ENCODE data around the gene STON2. TPM values are rescaled to one million over a fixed set of nuclear protein-coding genes. Genes with fewer than 3 reads are reported as not detected.

Gene STON2
- total and polyA plus RNA-seq, 4 donors: 3.1 to 27.6 (median 15.2) TPM

DNA sequence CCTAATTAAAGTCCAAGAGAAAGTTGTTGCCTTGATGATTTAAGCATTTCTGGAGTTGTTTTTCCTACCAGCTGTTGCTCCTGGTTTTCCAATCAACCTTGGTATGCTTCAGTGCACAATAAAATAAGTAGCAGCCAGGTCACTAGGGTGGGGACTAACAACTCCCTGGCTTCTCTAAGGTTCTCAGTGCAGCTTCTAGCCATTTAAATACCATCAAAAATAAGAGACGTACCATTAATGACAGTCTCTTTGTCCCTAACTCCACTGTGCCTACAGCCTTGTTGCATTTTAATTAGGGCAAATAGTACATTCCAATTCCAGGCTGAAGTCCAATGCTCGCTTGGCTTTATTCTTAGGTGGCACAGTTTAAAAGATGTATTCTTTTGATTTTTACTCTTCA is 11.8 kb downstream of the STON2 start:
- DNase-seq (no peak), ATAC-seq (ENCODE audit: insufficient read depth, low FRiP score) (no peak)
- Histone ChIP-seq H3K36me3 (ENCODE audit: control insufficient read depth in 4 of 4, insufficient read depth in 4 of 4, low read length in 4 of 4) (no peaks in the 10 kb centered on the region), H3K9ac (ENCODE audit: insufficient read depth in 1 of 2, low read length in 2 of 2) (no peak overlapping the region), H3K9me3 (ENCODE audit: control insufficient read depth in 4 of 4, insufficient read depth in 3 of 4, low read length in 3 of 4) (no peaks in the 10 kb centered on the region), H3K27me3 (ENCODE audit: control insufficient read depth in 3 of 3, insufficient read depth in 3 of 3, low read length in 2 of 3) (no peaks in the 10 kb centered on the region), H3K4me3 (no peak overlapping the region), H3K4me1 (ENCODE audit: control insufficient read depth in 5 of 5, insufficient read depth in 5 of 5, low read length in 5 of 5) (no peaks in the 10 kb centered on the region), H3K27ac (ENCODE audit: low read depth in 1 of 2, low read length in 1 of 2) (no peak overlapping the region)
- WGBS, 2 donors: 86 to 91% methylated on average over 2 of the region's 2 CpGs
- TF ChIP-seq, protein P1, sequence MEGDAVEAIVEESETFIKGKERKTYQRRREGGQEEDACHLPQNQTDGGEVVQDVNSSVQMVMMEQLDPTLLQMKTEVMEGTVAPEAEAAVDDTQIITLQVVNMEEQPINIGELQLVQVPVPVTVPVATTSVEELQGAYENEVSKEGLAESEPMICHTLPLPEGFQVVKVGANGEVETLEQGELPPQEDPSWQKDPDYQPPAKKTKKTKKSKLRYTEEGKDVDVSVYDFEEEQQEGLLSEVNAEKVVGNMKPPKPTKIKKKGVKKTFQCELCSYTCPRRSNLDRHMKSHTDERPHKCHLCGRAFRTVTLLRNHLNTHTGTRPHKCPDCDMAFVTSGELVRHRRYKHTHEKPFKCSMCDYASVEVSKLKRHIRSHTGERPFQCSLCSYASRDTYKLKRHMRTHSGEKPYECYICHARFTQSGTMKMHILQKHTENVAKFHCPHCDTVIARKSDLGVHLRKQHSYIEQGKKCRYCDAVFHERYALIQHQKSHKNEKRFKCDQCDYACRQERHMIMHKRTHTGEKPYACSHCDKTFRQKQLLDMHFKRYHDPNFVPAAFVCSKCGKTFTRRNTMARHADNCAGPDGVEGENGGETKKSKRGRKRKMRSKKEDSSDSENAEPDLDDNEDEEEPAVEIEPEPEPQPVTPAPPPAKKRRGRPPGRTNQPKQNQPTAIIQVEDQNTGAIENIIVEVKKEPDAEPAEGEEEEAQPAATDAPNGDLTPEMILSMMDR (IDR thresholded peaks at IDR 0.05; ENCODE audit: control extremely low read depth, extremely low read depth): no peak

DNA sequence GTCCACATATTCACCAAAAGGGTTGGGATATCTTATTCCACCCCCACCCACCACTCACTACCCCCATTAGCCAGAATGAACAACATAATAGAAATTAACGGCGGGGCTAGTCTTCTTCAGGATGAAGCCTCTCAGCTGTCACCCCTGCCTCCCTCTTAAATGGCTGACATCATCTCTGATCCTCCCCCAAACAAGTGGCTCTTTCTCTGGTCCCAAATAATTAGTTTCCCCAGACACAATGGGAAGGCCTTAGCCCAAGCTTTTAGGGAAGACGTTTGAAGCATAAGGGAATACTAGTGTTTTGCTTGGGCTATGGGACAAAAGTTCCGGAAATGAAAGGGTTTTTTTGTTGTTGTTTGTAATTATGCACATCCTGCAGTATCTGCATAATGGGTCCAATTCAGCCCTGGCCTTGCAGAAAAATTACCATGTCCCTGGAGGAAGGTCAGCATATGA is 13.8 kb downstream of the STON2 start:
- ATAC-seq (ENCODE audit: insufficient read depth, low FRiP score) (no peak), DNase-seq (no peak)
- H3K27me3 ChIP-seq (ENCODE audit: control insufficient read depth in 3 of 3, insufficient read depth in 3 of 3, low read length in 2 of 3): no peaks in the 10 kb centered on the region
- TF ChIP-seq, protein P1 (IDR thresholded peaks at IDR 0.05; ENCODE audit: control extremely low read depth, extremely low read depth): no peak
- H3K4me1 ChIP-seq (ENCODE audit: control insufficient read depth in 5 of 5, insufficient read depth in 5 of 5, low read length in 5 of 5): no peaks in the 10 kb centered on the region
- H3K4me3 ChIP-seq: no peak overlapping the region
- WGBS, 2 donors: 79 to 84% methylated on average over 4 of the region's 4 CpGs
- no peaks in the 10 kb centered on the region for H3K9me3 ChIP-seq (ENCODE audit: control insufficient read depth in 4 of 4, insufficient read depth in 3 of 4, low read length in 3 of 4)
- no peak overlapping the region for H3K9ac ChIP-seq (ENCODE audit: insufficient read depth in 1 of 2, low read length in 2 of 2)
- H3K27ac ChIP-seq (ENCODE audit: low read depth in 1 of 2, low read length in 1 of 2): no peak overlapping the region
- H3K36me3 ChIP-seq (ENCODE audit: control insufficient read depth in 4 of 4, insufficient read depth in 4 of 4, low read length in 4 of 4): no peaks in the 10 kb centered on the region

DNA sequence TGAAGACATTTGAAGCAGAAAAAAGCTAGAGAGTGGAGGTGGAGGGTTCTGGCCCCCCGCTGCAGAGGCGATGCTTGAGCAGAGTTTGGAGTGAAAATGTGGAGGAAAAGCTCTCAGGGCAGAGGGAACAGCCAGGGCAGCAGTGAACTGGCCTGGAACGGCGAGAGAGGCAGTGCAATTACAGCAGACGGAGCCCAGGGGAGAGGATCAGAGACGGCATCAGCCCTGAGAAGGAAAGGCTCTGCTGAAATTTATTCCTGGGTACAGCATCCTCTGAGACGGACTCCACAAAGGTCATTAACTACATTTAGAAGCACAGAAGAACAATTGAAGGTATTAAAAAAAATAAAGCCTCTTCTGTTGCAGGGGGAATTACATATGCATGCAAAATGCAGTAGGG is 14.2 kb downstream of the STON2 start:
- no peaks in the 10 kb centered on the region for H3K4me1 ChIP-seq (ENCODE audit: control insufficient read depth in 5 of 5, insufficient read depth in 5 of 5, low read length in 5 of 5)
- WGBS, 2 donors: 82 to 87% methylated on average over 7 of the region's 7 CpGs
- no peak overlapping the region for H3K27ac ChIP-seq (ENCODE audit: low read depth in 1 of 2, low read length in 1 of 2)

More for the DNA sequence above, 14.2 kb downstream of the STON2 start:
- DNase-seq (no peak), ATAC-seq (ENCODE audit: insufficient read depth, low FRiP score) (no peak)
- no peaks in the 10 kb centered on the region for H3K9me3 ChIP-seq (ENCODE audit: control insufficient read depth in 4 of 4, insufficient read depth in 3 of 4, low read length in 3 of 4)
- no peak overlapping the region for H3K9ac ChIP-seq (ENCODE audit: insufficient read depth in 1 of 2, low read length in 2 of 2)
- H3K27me3 ChIP-seq (ENCODE audit: control insufficient read depth in 3 of 3, insufficient read depth in 3 of 3, low read length in 2 of 3): no peaks in the 10 kb centered on the region
- TF ChIP-seq, protein P1 (IDR thresholded peaks at IDR 0.05; ENCODE audit: control extremely low read depth, extremely low read depth): no peak
- H3K4me3 ChIP-seq: no peak overlapping the region
- H3K36me3 ChIP-seq (ENCODE audit: control insufficient read depth in 4 of 4, insufficient read depth in 4 of 4, low read length in 4 of 4): no peaks in the 10 kb centered on the region
